HG03571 (cell line): ENCODE measurements around the gene NFAT5.
"Not testable (repeated sequence)": the region's sequence is repeated elsewhere in the genome, so short reads cannot be mapped to it uniquely, and the experiment has no call there.

Experiments used
- ATAC-seq: cut with Tn5 transposase; IDR thresholded peaks from one replicate; pipeline ENCODE4 v1.9.1; 2021; ENCODE audit not compliant: unreplicated experiment

Gene NFAT5

GRCh38 chr16:69727916-69728270, 162.1 kb downstream of the NFAT5 start:
- ATAC-seq: no peak

- ATAC-seq: not testable (repeated sequence)
Measured at GRCh38 chr16:69729030-69729429, 163.3 kb downstream of the NFAT5 start.

- ATAC-seq: not testable (repeated sequence)
Measured at GRCh38 chr16:69731280-69731679, 165.5 kb downstream of the NFAT5 start.

- no peak for ATAC-seq
Measured at GRCh38 chr16:69732101-69732500, 166.3 kb downstream of the NFAT5 start.

GRCh38 chr16:69741519-69741918, 175.8 kb downstream of the NFAT5 start:
- ATAC-seq: no peak

- ATAC-seq: no peak
Measured at GRCh38 chr16:69741951-69742904, 176.5 kb downstream of the NFAT5 start.

- no peak for ATAC-seq
Measured at GRCh38 chr16:69744363-69745231, 178.8 kb downstream of the NFAT5 start.

- no peak for ATAC-seq
Measured at GRCh38 chr16:69745232-69745612, 179.5 kb downstream of the NFAT5 start.

GRCh38 chr16:69745959-69746358, 180.2 kb downstream of the NFAT5 start:
- no peak for ATAC-seq

- ATAC-seq: no peak
Measured at GRCh38 chr16:69747115-69747514, 181.3 kb downstream of the NFAT5 start.

- ATAC-seq: no peak
Measured at GRCh38 chr16:69748694-69749345, 183.1 kb downstream of the NFAT5 start.

- ATAC-seq: no peak
Measured at GRCh38 chr16:69754143-69754468, 188.3 kb downstream of the NFAT5 start.
